Stimulated activated CD8-positive, alpha-beta memory T cell treated with anti-CD3 and anti-CD28 coated beads, Interleukin-15, amount 100 ng/mL, for 24 hours (primary cell): ENCODE measurements around the gene PICK1.
"Not testable (repeated sequence)": the region's sequence is repeated elsewhere in the genome, so short reads cannot be mapped to it uniquely, and the experiment has no call there.

Experiments
- DNase-seq: peaks from one replicate; pipeline ENCODE4 v3.0.0-alpha.2; 2020; ENCODE audit warnings: low read depth

Gene PICK1

DNA sequence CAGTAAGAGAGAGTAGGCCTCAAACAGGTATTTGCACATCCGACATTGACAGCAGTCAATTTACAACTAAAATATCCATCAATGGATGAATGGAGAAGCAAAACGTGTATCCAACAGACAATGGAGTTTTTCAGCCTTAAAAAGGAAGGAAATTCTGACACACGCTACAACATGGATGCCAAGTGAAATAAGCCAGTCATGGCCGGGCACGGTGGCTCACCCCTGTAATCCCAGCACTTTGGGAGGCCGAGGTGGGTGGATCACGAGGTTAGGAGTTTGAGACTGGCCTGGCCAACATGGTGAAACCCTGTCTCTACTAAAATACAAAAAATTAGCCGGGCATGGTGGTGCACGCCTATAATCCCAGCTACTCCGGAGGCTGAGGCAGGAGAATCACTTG is 60.4 kb downstream of the PICK1 start:
- not testable (repeated sequence) for DNase-seq

- no peak for DNase-seq
Measured at GRCh38 chr22:38118182-38118581, 61.0 kb downstream of the PICK1 start.

DNA sequence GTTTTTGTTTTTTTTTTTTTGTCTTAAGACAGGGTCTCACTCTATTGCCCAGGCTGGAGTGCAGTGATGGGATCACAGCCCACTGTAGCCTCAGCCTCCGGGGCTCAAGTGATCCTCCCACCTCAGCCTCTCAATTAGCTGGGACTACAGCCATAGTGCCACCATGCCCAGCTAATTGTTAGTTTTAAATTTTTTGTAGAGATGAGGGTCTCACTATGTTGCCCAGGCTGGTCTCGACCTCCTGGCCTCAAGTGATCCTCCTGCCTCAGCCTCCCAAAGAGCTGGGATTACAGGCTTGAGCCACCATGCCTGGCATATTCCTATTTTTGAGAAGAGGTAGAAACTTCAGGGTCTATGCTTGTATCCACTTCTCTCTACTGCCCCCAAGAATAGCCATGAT is 61.5 kb downstream of the PICK1 start:
- DNase-seq, result not testable (repeated sequence)

DNA sequence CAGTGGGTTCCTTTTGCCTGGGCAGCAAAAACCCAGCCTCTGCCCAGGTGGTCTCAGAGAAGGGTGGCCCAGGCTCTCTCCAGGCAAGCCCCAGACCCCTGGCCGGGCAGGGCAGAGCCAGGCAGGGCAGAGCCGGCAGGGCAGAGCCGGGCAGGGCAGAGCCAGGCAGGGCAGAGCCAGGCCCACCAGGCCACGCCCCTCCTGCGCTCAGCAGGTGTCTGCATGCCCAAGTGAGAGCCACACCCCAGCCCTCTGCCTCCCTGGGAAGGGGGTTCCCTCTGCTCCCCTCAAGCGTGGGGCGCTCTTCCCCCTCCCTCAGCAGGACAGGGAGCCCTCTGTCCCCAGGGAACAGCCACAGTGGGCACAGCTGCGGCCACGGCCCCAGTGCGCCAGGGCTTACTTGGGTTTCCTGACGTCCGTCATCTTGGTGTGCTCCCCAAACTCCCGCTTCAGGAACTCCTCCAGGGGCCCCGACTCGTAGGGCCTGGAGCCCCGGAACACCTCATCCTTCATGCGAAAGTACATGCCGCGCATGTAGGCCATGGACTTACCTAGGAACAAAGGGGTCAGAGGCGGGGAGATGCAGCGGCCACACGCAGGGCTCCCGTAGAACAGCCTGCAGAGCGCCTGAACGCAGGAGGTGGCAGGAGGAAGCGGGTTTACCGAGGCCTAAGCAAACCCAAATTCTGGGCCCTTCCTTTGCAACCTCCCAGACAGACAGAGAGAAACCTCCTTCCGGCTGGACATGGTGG is 63.3 kb downstream of the PICK1 start:
- no peak for DNase-seq

DNA sequence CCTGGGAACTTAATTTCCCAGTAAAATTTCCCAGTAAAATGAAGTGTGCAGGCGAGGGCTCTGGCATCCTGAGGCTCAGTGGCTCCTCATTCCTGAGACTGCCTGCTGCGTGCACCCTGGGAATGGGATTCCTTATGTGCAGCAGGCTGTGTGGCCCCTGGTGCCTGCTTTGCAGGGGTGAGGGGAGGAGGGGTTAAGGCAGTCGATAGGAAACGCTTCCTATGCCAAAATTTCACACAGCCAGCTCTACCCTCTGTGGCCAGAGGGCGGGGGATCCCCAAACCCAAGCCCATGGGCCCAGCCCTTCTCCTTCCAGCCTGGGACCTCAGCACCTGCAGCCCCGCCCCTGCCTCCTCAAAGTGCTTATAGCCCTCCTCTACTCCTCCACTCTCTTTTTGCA is 65.4 kb downstream of the PICK1 start:
- no peak for DNase-seq

GRCh38 chr22:38124236-38124974 is 67.2 kb downstream of the PICK1 start:
- no peak for DNase-seq

GRCh38 chr22:38125038-38125610 is 67.9 kb downstream of the PICK1 start:
- no peak for DNase-seq
